Activated CD8-positive, alpha-beta memory T cell treated with anti-CD3 and anti-CD28 coated beads for 48 hours (primary cell): ENCODE data around the gene DNAJB8.
A peak's percentile ranks its signal among the peaks of the same experiment; 100 is the strongest.

Experiments
- DNase-seq, 3 experiments: peaks; one replicate each; pipeline ENCODE4 v3.0.0-alpha.2; 2020; ENCODE audit warnings: low read depth in 2 of 3, low spot score in 2 of 3

DNAJB8 gene

GRCh38 chr3:128447561-128448013, 19.1 kb downstream of the DNAJB8 start:
- DNase-seq, result peak; percentile 13 to 33 (median 23)

- DNase-seq, result no peak
These were observed 19.9 kb downstream of the DNAJB8 start for GRCh38 chr3:128446821-128447220.

- no peak for DNase-seq
These were observed 21.3 kb downstream of the DNAJB8 start for GRCh38 chr3:128445357-128445756.

- no peak for DNase-seq
These were observed 22.9 kb downstream of the DNAJB8 start for GRCh38 chr3:128443771-128444170.

- DNase-seq, result no peak
These were observed 23.7 kb downstream of the DNAJB8 start for GRCh38 chr3:128442949-128443348.

GRCh38 chr3:128442070-128442469, 24.6 kb downstream of the DNAJB8 start:
- DNase-seq, result no peak

GRCh38 chr3:128439226-128439625, 27.5 kb downstream of the DNAJB8 start:
- DNase-seq, result no peak

GRCh38 chr3:128438488-128439072, 28.1 kb downstream of the DNAJB8 start:
- no peak for DNase-seq

- no peak for DNase-seq
These were observed 30.5 kb downstream of the DNAJB8 start for GRCh38 chr3:128436214-128436613.

- no peak for DNase-seq
These were observed 31.1 kb downstream of the DNAJB8 start for GRCh38 chr3:128435561-128435960.

- DNase-seq, result no peak
These were observed 31.6 kb downstream of the DNAJB8 start for GRCh38 chr3:128435058-128435457.

GRCh38 chr3:128434524-128434923, 32.2 kb downstream of the DNAJB8 start:
- DNase-seq, result no peak

- DNase-seq, result no peak
These were observed 32.9 kb downstream of the DNAJB8 start for GRCh38 chr3:128433837-128434165.

GRCh38 chr3:128432971-128433836, 33.5 kb downstream of the DNAJB8 start:
- no peak for DNase-seq

GRCh38 chr3:128432301-128432970, 34.3 kb downstream of the DNAJB8 start:
- no peak for DNase-seq

GRCh38 chr3:128431803-128432300, 34.8 kb downstream of the DNAJB8 start:
- DNase-seq, result no peak

- DNase-seq, result no peak
These were observed 36.0 kb downstream of the DNAJB8 start for GRCh38 chr3:128430731-128431130.

- DNase-seq, result no peak
These were observed 36.4 kb downstream of the DNAJB8 start for GRCh38 chr3:128430301-128430700.

GRCh38 chr3:128429751-128430150, 36.9 kb downstream of the DNAJB8 start:
- no peak for DNase-seq

GRCh38 chr3:128429275-128429674, 37.4 kb downstream of the DNAJB8 start:
- no peak for DNase-seq

- DNase-seq, result no peak
These were observed 38.5 kb downstream of the DNAJB8 start for GRCh38 chr3:128427872-128428822.
